Uterus (tissue), 4 donors: Measurements from ENCODE around the gene RPS25. TPM values are rescaled to one million over a fixed set of nuclear protein-coding genes. Genes with fewer than 3 reads are reported as not detected.
"Not testable (repeated sequence)": the region's sequence is repeated elsewhere in the genome, so short reads cannot be mapped to it uniquely, and the experiment has no call there.

Experiments
- DNase-seq, 2 donors: peaks; one replicate each; pipeline ENCODE4 v3.0.0-alpha.2; 2019 to 2020
- H3K27ac ChIP-seq, 2 donors: fragments of 200-600 bp; sonication (generic); 1 replicate in 1 of 2; 2 replicates in 1 of 2; pipeline ENCODE4 v1.5.1; 2016 to 2018
- H3K27me3 ChIP-seq, 2 donors: fragments of 200-600 bp; sonication (generic); one replicate each; pipeline ENCODE4 v1.5.1; 2018 to 2019; ENCODE audit warnings: control low read depth in 1 of 2
- H3K36me3 ChIP-seq, 2 donors: fragments of 200-600 bp; sonication (generic); one replicate each; pipeline ENCODE4 v1.5.1; 2019; ENCODE audit warnings: control low read depth in 1 of 2
- H3K4me1 ChIP-seq, 2 donors: fragments of 200-600 bp; sonication (generic); one replicate each; pipeline ENCODE4 v1.5.1; 2018 to 2019; ENCODE audit warnings: control low read depth in 1 of 2
- H3K4me3 ChIP-seq, 2 donors: fragments of 200-600 bp; sonication (generic); 1 replicate in 1 of 2; 2 replicates in 1 of 2; pipeline ENCODE4 v1.5.1; 2018 to 2019; ENCODE audit warnings: mild to moderate bottlenecking in 1 of 2
- H3K9me3 ChIP-seq, 2 donors: fragments of 200-600 bp; sonication (generic); one replicate each; pipeline ENCODE4 v1.5.1; 2019; ENCODE audit warnings: control low read depth in 1 of 2
- POLR2A ChIP-seq, 2 donors: fragments of 450-650 bp; IDR thresholded peaks; one replicate each; pipeline ENCODE4 v1.6.1; 2016; ENCODE audit warnings: antibody characterized with exemption in 2 of 2, mild to moderate bottlenecking in 1 of 2, moderate library complexity in 1 of 2
- intact Hi-C: fragments of 100-400 bp; cut with DNase I; formaldehyde crosslinking; loops from one replicate; pipeline ENCODE4 v1.15.1; 2023; ENCODE audit warnings: low total_unique reads
- total RNA-seq, 4 donors: library from RNA; depleted of rRNA in 3 of 4; stranded (reverse); fragments of >200 nt in 3 of 4; gene quantifications; one replicate each; pipeline versions ENCODE4 v1.1.0 to v1.2.4, GENCODE V29; 2014 to 2023
- TF ChIP-seq, protein P1 (sequence below), 4 experiments: fragments of 200-600 bp in 2 of 4; fragments of 450-650 bp in 2 of 4; sonication (generic) in 2 of 4; IDR thresholded peaks; one replicate each; pipeline ENCODE4 v1.5.1; 2016 to 2019; ENCODE audit warnings: antibody characterized with exemption in 4 of 4, mild to moderate bottlenecking in 2 of 4, moderate library complexity in 1 of 4
- donor health status: DM: yes; HTN: yes; CAD: no.

Gene RPS25
- total RNA-seq, 4 donors from 2014 or later, result 1,075 to 3,325 (median 1,649) TPM

DNA sequence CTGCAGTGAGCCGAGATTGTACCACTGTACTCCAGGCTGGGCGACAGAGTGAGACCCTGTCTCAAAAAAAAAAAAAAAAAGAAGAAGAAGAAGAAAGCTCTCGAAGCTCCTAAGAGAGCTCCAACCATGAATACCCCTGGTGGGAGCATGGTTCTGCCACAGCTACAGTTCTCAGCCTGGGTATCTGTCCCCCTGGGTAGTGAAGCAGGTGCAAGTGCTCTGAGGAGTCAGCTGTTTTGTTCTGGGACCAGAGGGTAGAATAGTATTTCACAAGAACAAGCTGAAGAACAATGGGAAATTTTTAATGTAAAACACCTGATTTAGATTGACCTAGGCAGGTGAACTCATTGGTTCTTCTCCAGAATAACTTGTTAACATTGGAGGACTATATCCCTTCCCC, 43.1 kb upstream of the RPS25 start:
- H3K27me3 ChIP-seq, result no peaks in the 10 kb centered on the region
- intact Hi-C loops, result no loop called here
- no peaks in the 10 kb centered on the region for H3K9me3 ChIP-seq
- TF ChIP-seq, protein P1, sequence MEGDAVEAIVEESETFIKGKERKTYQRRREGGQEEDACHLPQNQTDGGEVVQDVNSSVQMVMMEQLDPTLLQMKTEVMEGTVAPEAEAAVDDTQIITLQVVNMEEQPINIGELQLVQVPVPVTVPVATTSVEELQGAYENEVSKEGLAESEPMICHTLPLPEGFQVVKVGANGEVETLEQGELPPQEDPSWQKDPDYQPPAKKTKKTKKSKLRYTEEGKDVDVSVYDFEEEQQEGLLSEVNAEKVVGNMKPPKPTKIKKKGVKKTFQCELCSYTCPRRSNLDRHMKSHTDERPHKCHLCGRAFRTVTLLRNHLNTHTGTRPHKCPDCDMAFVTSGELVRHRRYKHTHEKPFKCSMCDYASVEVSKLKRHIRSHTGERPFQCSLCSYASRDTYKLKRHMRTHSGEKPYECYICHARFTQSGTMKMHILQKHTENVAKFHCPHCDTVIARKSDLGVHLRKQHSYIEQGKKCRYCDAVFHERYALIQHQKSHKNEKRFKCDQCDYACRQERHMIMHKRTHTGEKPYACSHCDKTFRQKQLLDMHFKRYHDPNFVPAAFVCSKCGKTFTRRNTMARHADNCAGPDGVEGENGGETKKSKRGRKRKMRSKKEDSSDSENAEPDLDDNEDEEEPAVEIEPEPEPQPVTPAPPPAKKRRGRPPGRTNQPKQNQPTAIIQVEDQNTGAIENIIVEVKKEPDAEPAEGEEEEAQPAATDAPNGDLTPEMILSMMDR (IDR thresholded peaks at IDR 0.05), result no peak
- TF ChIP-seq POLR2A (IDR thresholded peaks at IDR 0.05), result no peak
- H3K36me3 ChIP-seq, result no peaks in the 10 kb centered on the region
- H3K4me3 ChIP-seq, result no peak overlapping the region
- no peak overlapping the region for H3K27ac ChIP-seq
- no peak for DNase-seq
- peaks cover 0 to 7% of the 10 kb centered on the region in 2 donors for H3K4me1 ChIP-seq

DNA sequence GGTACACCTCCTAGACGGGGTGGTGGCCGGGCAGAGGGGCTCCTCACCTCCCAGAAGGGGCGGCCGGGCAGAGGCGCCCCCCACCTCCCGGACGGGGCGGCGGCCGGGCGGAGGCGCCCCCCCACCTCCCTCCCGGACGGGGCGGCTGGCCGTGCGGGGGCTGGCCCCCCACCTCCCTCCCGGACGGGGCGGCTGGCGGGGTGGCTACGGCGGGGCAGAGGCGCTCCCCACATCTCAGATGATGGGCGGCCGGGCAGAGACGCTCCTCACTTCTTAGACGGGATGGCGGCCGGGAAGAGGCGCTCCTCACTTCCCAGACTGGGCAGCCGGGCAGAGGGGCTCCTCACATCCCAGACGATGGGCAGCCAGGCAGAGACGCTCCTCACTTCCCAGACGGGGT, 41.0 kb upstream of the RPS25 start:
- intact Hi-C loops, H3K27me3 ChIP-seq, H3K4me3 ChIP-seq, H3K9me3 ChIP-seq, H3K27ac ChIP-seq, DNase-seq, H3K36me3 ChIP-seq: not testable (repeated sequence)
- peaks cover 4 to 18% of the 10 kb centered on the region in 2 donors for H3K4me1 ChIP-seq

DNA sequence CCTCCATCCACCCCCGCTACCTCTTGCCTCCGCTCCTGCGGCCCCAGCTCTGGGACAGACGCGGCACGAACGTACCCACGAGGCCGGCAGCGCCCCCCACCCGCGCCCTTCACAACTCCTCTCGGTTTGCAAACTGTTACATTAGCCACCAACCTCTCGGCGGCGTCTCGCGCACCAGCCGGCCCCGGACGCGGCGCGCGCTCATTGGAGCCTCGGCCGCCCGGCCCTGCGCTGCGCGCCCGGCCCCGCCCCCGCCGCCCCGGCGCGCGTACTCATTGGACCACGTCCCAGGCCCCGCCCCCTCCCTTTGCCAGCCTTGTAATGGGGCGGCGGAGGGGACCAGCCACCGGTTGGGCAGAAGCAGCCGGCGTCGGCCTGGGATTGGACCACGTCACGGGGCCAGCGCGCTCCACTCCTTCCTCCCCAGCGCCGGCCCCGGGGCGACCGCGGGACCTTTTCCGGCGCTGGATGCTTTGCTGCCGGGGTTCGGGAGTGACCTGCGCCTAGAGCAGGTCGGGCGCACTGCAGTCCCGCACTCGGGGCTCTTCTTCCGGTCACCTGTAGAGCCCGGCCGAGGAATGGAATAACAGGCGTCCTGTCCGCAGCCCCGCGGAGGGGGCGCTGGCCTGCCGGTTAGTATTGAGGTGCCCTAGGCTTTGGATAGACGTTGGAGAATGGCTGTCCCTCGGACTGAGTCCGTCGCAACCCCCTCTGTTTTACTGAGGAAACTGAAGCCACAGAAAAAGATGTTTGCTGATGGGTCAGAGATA, 39.0 kb upstream of the RPS25 start, which contains the start of gene HYOU1:
Gene HYOU1, minus strand, starts transcription at position 206 of the 770 bp plus-strand sequence. CDS start 1,045 bp downstream, outside the sequence.
- intact Hi-C loops, result no loop called here
- peak; percentile 74 to 83 for TF ChIP-seq POLR2A (IDR thresholded peaks at IDR 0.05)
- TF ChIP-seq, protein P1 (IDR thresholded peaks at IDR 0.05), result peak in 1 of 4 experiments; percentile 37
- Histone ChIP-seq H3K4me1 (peaks cover 4 to 18% of the 10 kb centered on the region in 2 donors), H3K27ac (peak within 1 kb of the TSS; percentile 79 to 93), H3K27me3 (no peaks in the 10 kb centered on the region), H3K9me3 (no peaks in the 10 kb centered on the region), H3K4me3 (peak within 1 kb of the TSS; percentile 86 to 88), H3K36me3 (no peaks in the 10 kb centered on the region)
- DNase-seq, result peak; percentile 97 to 98

DNA sequence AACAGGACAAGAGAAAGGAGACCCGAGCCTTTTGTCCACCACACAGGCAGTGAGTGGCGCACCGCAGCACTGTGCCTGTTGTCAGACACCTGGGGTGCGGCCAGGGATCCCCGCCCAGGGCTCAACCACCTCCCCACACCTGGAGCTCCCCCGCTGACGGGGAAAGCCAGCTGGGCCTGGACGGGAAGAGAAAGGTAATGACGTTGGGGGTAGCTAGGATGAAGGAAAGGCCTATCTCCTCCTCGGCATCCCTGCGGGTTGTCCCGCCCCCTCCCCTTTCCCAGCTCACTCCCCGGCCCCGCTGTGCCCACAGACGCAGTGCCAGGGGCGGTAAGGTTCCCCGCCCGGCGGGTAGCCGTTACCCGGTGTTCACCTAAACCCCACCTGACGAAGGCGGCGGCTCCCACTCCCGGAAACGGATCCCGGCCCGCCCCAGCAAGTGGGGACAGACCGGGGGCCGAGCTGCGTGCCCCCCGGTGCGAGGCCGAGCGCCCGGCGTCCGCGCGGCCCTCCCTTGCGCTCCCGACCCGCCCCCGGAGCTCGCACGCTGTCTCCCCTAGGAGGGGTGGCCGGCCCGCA, 38.4 kb upstream of the RPS25 start:
- H3K4me3 ChIP-seq, result peak overlapping the region; percentile 61 to 86
- H3K27ac ChIP-seq, result peak overlapping the region; percentile 66 to 82
- intact Hi-C loops, result no loop called here
- DNase-seq, result peak in 1 of 2 donors; percentile 41
- no peaks in the 10 kb centered on the region for H3K9me3 ChIP-seq
- H3K36me3 ChIP-seq, result no peaks in the 10 kb centered on the region
- H3K4me1 ChIP-seq, result peaks cover 4 to 18% of the 10 kb centered on the region in 2 donors
- no peaks in the 10 kb centered on the region for H3K27me3 ChIP-seq
- no peak for TF ChIP-seq POLR2A (IDR thresholded peaks at IDR 0.05)
- TF ChIP-seq, protein P1 (IDR thresholded peaks at IDR 0.05), result no peak

DNA sequence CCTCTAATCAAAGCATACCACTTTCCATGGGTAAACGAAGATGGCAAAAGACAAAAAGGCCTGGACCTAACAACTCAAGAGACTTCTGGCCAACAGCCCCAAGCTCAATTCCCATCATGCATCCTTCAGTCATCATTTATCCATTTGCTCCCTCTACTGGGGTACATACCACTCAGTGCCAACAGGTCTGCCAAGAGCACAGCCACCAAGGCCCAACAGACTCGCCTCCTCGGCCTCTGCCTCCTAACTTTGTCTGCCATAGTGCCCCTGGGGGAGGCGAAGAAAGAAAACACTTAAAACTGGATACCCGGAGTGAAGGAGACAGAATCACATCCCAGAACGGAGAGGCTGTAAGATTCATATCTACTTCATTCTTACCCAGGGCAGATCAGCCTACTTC, 37.8 kb upstream of the RPS25 start:
- Histone ChIP-seq H3K27ac (peak overlapping the region in 1 of 2 donors; percentile 66), H3K27me3 (no peaks in the 10 kb centered on the region), H3K9me3 (no peaks in the 10 kb centered on the region), H3K36me3 (no peaks in the 10 kb centered on the region), H3K4me3 (peak overlapping the region; percentile 61 to 86), H3K4me1 (peaks cover 4 to 18% of the 10 kb centered on the region in 2 donors)
- TF ChIP-seq, protein P1 (IDR thresholded peaks at IDR 0.05), result no peak
- TF ChIP-seq POLR2A (IDR thresholded peaks at IDR 0.05), result no peak
- DNase-seq, result no peak
- intact Hi-C loops, result no loop called here
